PFSK-1 (cell line): ENCODE measurements around the gene PARP1.

Experiments
- POLR2AphosphoS5 ChIP-seq: IDR thresholded peaks from 2 replicates; pipeline ENCODE4 v1.6.1; 2012; ENCODE audit warnings: low read depth, mild to moderate bottlenecking, control low read depth, low read length, moderate library complexity
- REST ChIP-seq, 2 experiments: IDR thresholded peaks; 2 replicates each; pipeline versions ENCODE4 v1.6.1 to v1.8.0; 2011 to 2012; ENCODE audit warnings: low read depth in 2 of 2, low read length in 2 of 2, control low read depth in 1 of 2, inconsistent platforms in 1 of 2, mild to moderate bottlenecking in 1 of 2, moderate library complexity in 1 of 2; ENCODE audit not compliant: insufficient read depth in 1 of 2
- TAF1 ChIP-seq: IDR thresholded peaks from 2 replicates; pipeline ENCODE4 v1.6.1; 2012; ENCODE audit warnings: low read length, control low read depth, borderline replicate concordance; ENCODE audit not compliant: insufficient read depth

GRCh38 chr1:226411619-226412018 lies 3.7 kb upstream of the PARP1 start:
- TF ChIP-seq TAF1 (no peak), POLR2AphosphoS5 (no peak), REST (IDR thresholded peaks at IDR 0.05; ENCODE audit: insufficient read depth in 1 of 2, low read depth in 2 of 2, low read length in 2 of 2) (no peak)
